ENCODE data around the gene CYB561D2. TPM values are rescaled to one million over a fixed set of nuclear protein-coding genes. Genes with fewer than 3 reads are reported as not detected.

The CYB561D2 gene
- total and polyA plus RNA-seq, 9 of the 15 experiments (the other 6 are each of a cell fraction or from before 2014, with no cell fraction given): 4.2 to 16.6 (median 9.4) TPM

- TF ChIP-seq ZBTB40 (IDR thresholded peaks at IDR 0.05): peak; percentile 94
- TF ChIP-seq ZBTB40 (CRISPR knock-in tag; IDR thresholded peaks at IDR 0.05): no peak
- TF ChIP-seq KLF1 (tag; IDR thresholded peaks at IDR 0.05): no peak
- TF ChIP-seq BDP1 (IDR thresholded peaks at IDR 0.05; ENCODE audit: insufficient read depth, insufficient read length): no peak
- TF ChIP-seq ZNF717 (CRISPR knock-in tag; IDR thresholded peaks at IDR 0.05): no peak
- TF ChIP-seq POLR2A (conservative IDR thresholded peaks at IDR 0.05): peak; percentile 63; the same call in 1 of the 2 replicates
- TF ChIP-seq ZNF57 (CRISPR knock-in tag; IDR thresholded peaks at IDR 0.05): no peak
- TF ChIP-seq NR2F6 (CRISPR knock-in tag; IDR thresholded peaks at IDR 0.05): no peak
- no peak for TF ChIP-seq HLTF (IDR thresholded peaks at IDR 0.05)
- TF ChIP-seq ZC3H8 (IDR thresholded peaks at IDR 0.05): no peak
- no peak for TF ChIP-seq YBX1 (IDR thresholded peaks at IDR 0.05)
- TF ChIP-seq ZNF124 (CRISPR knock-in tag; IDR thresholded peaks at IDR 0.05): no peak
- TF ChIP-seq, protein P1, sequence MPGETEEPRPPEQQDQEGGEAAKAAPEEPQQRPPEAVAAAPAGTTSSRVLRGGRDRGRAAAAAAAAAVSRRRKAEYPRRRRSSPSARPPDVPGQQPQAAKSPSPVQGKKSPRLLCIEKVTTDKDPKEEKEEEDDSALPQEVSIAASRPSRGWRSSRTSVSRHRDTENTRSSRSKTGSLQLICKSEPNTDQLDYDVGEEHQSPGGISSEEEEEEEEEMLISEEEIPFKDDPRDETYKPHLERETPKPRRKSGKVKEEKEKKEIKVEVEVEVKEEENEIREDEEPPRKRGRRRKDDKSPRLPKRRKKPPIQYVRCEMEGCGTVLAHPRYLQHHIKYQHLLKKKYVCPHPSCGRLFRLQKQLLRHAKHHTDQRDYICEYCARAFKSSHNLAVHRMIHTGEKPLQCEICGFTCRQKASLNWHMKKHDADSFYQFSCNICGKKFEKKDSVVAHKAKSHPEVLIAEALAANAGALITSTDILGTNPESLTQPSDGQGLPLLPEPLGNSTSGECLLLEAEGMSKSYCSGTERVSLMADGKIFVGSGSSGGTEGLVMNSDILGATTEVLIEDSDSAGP (CRISPR knock-in tag; IDR thresholded peaks at IDR 0.05): no peak
- TF ChIP-seq POLR2B (IDR thresholded peaks at IDR 0.05; ENCODE audit: low read depth, partially characterized antibody): no peak
- TF ChIP-seq ZBTB49 (CRISPR knock-in tag; IDR thresholded peaks at IDR 0.05; ENCODE audit: borderline replicate concordance): no peak
- TF ChIP-seq GTF2E2 (tag; IDR thresholded peaks at IDR 0.05): no peak
Measured at GRCh38 chr3:50327943-50328691, 22.5 kb upstream of the CYB561D2 start, which contains the start of gene TUSC2 (continued).
